ENCODE results near the gene MLLT3. TPM values are rescaled to one million over a fixed set of nuclear protein-coding genes. Genes with fewer than 3 reads are reported as not detected.
A peak's percentile ranks its signal among the peaks of the same experiment; 100 is the strongest.

The MLLT3 gene
- total RNA-seq, 1 donor from 2014 or later = 53.7 TPM

- Mint-ChIP-seq H3K36me3 (ENCODE audit: low read depth) (no peaks in the 10 kb centered on the region), H3K27me3 (ENCODE audit: low read depth) (no peaks in the 10 kb centered on the region), H3K9me3 (no peaks in the 10 kb centered on the region), H3K4me3 (no peak overlapping the region), H3K4me1 (no peaks in the 10 kb centered on the region), H3K27ac (ENCODE audit: unreplicated experiment) (peak overlapping the region; percentile 16)
- no peak for TF ChIP-seq CTCF (conservative IDR thresholded peaks at IDR 0.05)
- no peak for DNase-seq (ENCODE audit: low read depth, low spot score)
Measured at GRCh38 chr9:20640331-20641187, 18.3 kb upstream of the MLLT3 start.

GRCh38 chr9:20636888-20637440, 14.7 kb upstream of the MLLT3 start:
- no peaks in the 10 kb centered on the region for H3K27me3 Mint-ChIP-seq (ENCODE audit: low read depth)
- H3K4me1 Mint-ChIP-seq = no peaks in the 10 kb centered on the region
- TF ChIP-seq CTCF (conservative IDR thresholded peaks at IDR 0.05) = no peak
- no peaks in the 10 kb centered on the region for H3K36me3 Mint-ChIP-seq (ENCODE audit: low read depth)
- DNase-seq (ENCODE audit: low read depth, low spot score) = no peak
- H3K9me3 Mint-ChIP-seq = no peaks in the 10 kb centered on the region
- H3K4me3 Mint-ChIP-seq = no peak overlapping the region
- H3K27ac Mint-ChIP-seq (ENCODE audit: unreplicated experiment) = no peak overlapping the region

- no peak overlapping the region for H3K27ac Mint-ChIP-seq (ENCODE audit: unreplicated experiment)
Measured at GRCh38 chr9:20634895-20635294, 12.6 kb upstream of the MLLT3 start.

GRCh38 chr9:20632705-20633104, 10.4 kb upstream of the MLLT3 start:
- Mint-ChIP-seq H3K4me1 (no peaks in the 10 kb centered on the region), H3K36me3 (ENCODE audit: low read depth) (no peaks in the 10 kb centered on the region), H3K9me3 (no peaks in the 10 kb centered on the region), H3K4me3 (no peak overlapping the region), H3K27me3 (ENCODE audit: low read depth) (no peaks in the 10 kb centered on the region), H3K27ac (ENCODE audit: unreplicated experiment) (no peak overlapping the region)
- DNase-seq (ENCODE audit: low read depth, low spot score) = no peak
- no peak for TF ChIP-seq CTCF (conservative IDR thresholded peaks at IDR 0.05)

More at GRCh38 chr9:20634895-20635294, 12.6 kb upstream of the MLLT3 start:
- H3K4me1 Mint-ChIP-seq = no peaks in the 10 kb centered on the region
- no peaks in the 10 kb centered on the region for H3K36me3 Mint-ChIP-seq (ENCODE audit: low read depth)
- no peak for DNase-seq (ENCODE audit: low read depth, low spot score)
- H3K9me3 Mint-ChIP-seq = no peaks in the 10 kb centered on the region
- no peak overlapping the region for H3K4me3 Mint-ChIP-seq
- TF ChIP-seq CTCF (conservative IDR thresholded peaks at IDR 0.05) = no peak
- no peaks in the 10 kb centered on the region for H3K27me3 Mint-ChIP-seq (ENCODE audit: low read depth)

- Mint-ChIP-seq H3K4me1 (no peaks in the 10 kb centered on the region), H3K4me3 (no peak overlapping the region), H3K27ac (ENCODE audit: unreplicated experiment) (no peak overlapping the region), H3K9me3 (no peaks in the 10 kb centered on the region), H3K27me3 (ENCODE audit: low read depth) (no peaks in the 10 kb centered on the region), H3K36me3 (ENCODE audit: low read depth) (no peaks in the 10 kb centered on the region)
- no peak for TF ChIP-seq CTCF (conservative IDR thresholded peaks at IDR 0.05)
- DNase-seq (ENCODE audit: low read depth, low spot score) = no peak
Measured at GRCh38 chr9:20630241-20630943, 8.1 kb upstream of the MLLT3 start.

All from neural crest cell (in vitro differentiated cells).